ENCODE data around the gene A4GALT.
"Not testable (repeated sequence)": the region's sequence is repeated elsewhere in the genome, so short reads cannot be mapped to it uniquely, and the experiment has no call there.

Gene A4GALT

GRCh38 chr22:42679691-42680090 lies 41.0 kb downstream of the A4GALT start:
- DNase-seq: no peak

GRCh38 chr22:42678894-42679293 lies 41.8 kb downstream of the A4GALT start:
- DNase-seq: no peak

- not testable (repeated sequence) for DNase-seq
Measured at GRCh38 chr22:42677936-42678335, 42.7 kb downstream of the A4GALT start.

- no peak for DNase-seq
Measured at GRCh38 chr22:42676059-42676607, 44.5 kb downstream of the A4GALT start.

GRCh38 chr22:42673898-42674401 lies 46.7 kb downstream of the A4GALT start:
- no peak for DNase-seq

- not testable (repeated sequence) for DNase-seq
Measured at GRCh38 chr22:42673071-42673470, 47.6 kb downstream of the A4GALT start.

- peak; percentile 9 to 41 for DNase-seq
Measured at GRCh38 chr22:42670921-42671709, 49.6 kb downstream of the A4GALT start.

GRCh38 chr22:42670046-42670445 lies 50.6 kb downstream of the A4GALT start:
- DNase-seq: no peak

GRCh38 chr22:42666393-42666792 lies 54.3 kb downstream of the A4GALT start:
- not testable (repeated sequence) for DNase-seq

- DNase-seq: no peak
Measured at GRCh38 chr22:42664976-42665831, 55.5 kb downstream of the A4GALT start.

GRCh38 chr22:42661985-42662831 lies 58.5 kb downstream of the A4GALT start:
- peak; percentile 75 to 79 for DNase-seq

- no peak for DNase-seq
Measured at GRCh38 chr22:42656578-42656977, 64.1 kb downstream of the A4GALT start.

GRCh38 chr22:42655693-42656092 lies 65.0 kb downstream of the A4GALT start:
- peak in 1 of 2 donors; percentile 72 for DNase-seq

GRCh38 chr22:42654436-42655073 lies 66.1 kb downstream of the A4GALT start:
- DNase-seq: no peak

- DNase-seq: no peak
Measured at GRCh38 chr22:42653999-42654398, 66.7 kb downstream of the A4GALT start.

- DNase-seq: no peak
Measured at GRCh38 chr22:42651134-42651533, 69.5 kb downstream of the A4GALT start.

- peak; percentile 76 to 80 for DNase-seq
Measured at GRCh38 chr22:42649246-42650099, 71.2 kb downstream of the A4GALT start, which contains the start of gene CYB5R3. Gene CYB5R3, minus strand, starts transcription at chr22:42649392. Its CDS starts 77 bp downstream, at chr22:42649315.

- peak in 1 of 2 donors; percentile 38 for DNase-seq
Measured at GRCh38 chr22:42648368-42649245, 72.1 kb downstream of the A4GALT start.

- no peak for DNase-seq
Measured at GRCh38 chr22:42648017-42648367, 72.7 kb downstream of the A4GALT start.

Measured in CD4-positive, alpha-beta T cell treated with Interleukin-4 for 1 hour (primary cell).